IMR-90 (cell line): Measurements from ENCODE around the gene ZNF337. TPM values are rescaled to one million over a fixed set of nuclear protein-coding genes. Genes with fewer than 3 reads are reported as not detected.

Source experiments
- ATAC-seq: fragments of 200-7000 bp; cut with Tn5 transposase; 2 replicates; pipeline ENCODE4 v1.9.1; 2020; ENCODE audit warnings: low read depth, mild to moderate bottlenecking, moderate library complexity
- BruUV-seq: library from RNA; stranded (reverse); fragments of 400-500 nt; replicated peaks from 2 replicates; lab custom pipeline; 2021; lab: Mats Ljungman, UMichigan
- CTCF ChIA-PET: fragments of 300-600 bp; formaldehyde crosslinking; extraction: SDS; loops from one replicate; lab custom pipeline; 2021; ENCODE audit warnings: antibody characterized with exemption; lab: Yijun Ruan, JAX
- POLR2A ChIA-PET: fragments of 300-600 bp; sonication (Branson Sonifier 250); formaldehyde crosslinking; loops from one replicate; lab custom pipeline; 2022; ENCODE audit warnings: antibody characterized with exemption; ENCODE audit not compliant: unreplicated experiment; lab: Charles Lee
- DNase-seq: peaks from one replicate; pipeline ENCODE4 v3.0.0; 2013
- H2AFZ ChIP-seq: replicated peaks from 2 replicates; pipeline ENCODE3; 2013; ENCODE audit warnings: low read length, mild to moderate bottlenecking; ENCODE audit not compliant: poor library complexity
- H2AK5ac ChIP-seq: 2 replicates; pipeline ENCODE4 v1.6.1; 2013; ENCODE audit warnings: low read depth, low read length, inconsistent platforms
- H2AK9ac ChIP-seq: replicated peaks from 2 replicates; pipeline ENCODE3; 2013; ENCODE audit warnings: mild to moderate bottlenecking, low read depth, low read length, moderate library complexity; ENCODE audit not compliant: poor library complexity
- H2BK120ac ChIP-seq: 2 replicates; pipeline ENCODE4 v1.6.1; 2013; ENCODE audit warnings: low read depth, low read length, inconsistent platforms
- H2BK15ac ChIP-seq: 3 replicates; pipeline ENCODE4 v1.6.1; 2013; ENCODE audit warnings: low read depth, low read length, inconsistent platforms
- H2BK20ac ChIP-seq: 2 replicates; pipeline ENCODE4 v1.6.1; 2013; ENCODE audit warnings: low read depth, mild to moderate bottlenecking, inconsistent platforms, low read length, moderate library complexity
- H2BK5ac ChIP-seq: 2 replicates; pipeline ENCODE4 v1.6.1; 2013; ENCODE audit warnings: mild to moderate bottlenecking, low read depth, low read length, inconsistent platforms; ENCODE audit not compliant: poor library complexity, severe bottlenecking
- H3K14ac ChIP-seq: replicated peaks from 2 replicates; pipeline ENCODE4 v1.6.1; 2013; ENCODE audit warnings: low read depth, low read length, inconsistent platforms
- H3K18ac ChIP-seq: 2 replicates; pipeline ENCODE4 v1.6.1; 2013; ENCODE audit warnings: low read depth, low read length, control low read depth
- H3K23ac ChIP-seq: 2 replicates; pipeline ENCODE4 v1.6.1; 2013; ENCODE audit warnings: low read depth, low read length, inconsistent platforms
- H3K27ac ChIP-seq: 2 replicates; pipeline ENCODE4 v1.5.1; 2013; ENCODE audit warnings: mild to moderate bottlenecking, control low read depth, low read length; ENCODE audit not compliant: insufficient read depth
- H3K27me3 ChIP-seq: 2 replicates; pipeline ENCODE4 v1.6.1; 2013; ENCODE audit warnings: low read length; ENCODE audit not compliant: control insufficient read depth, insufficient read depth
- H3K36me3 ChIP-seq: 2 replicates; pipeline ENCODE4 v1.6.1; 2013; ENCODE audit warnings: low read length, mixed read lengths; ENCODE audit not compliant: control insufficient read depth, insufficient read depth
- H3K4ac ChIP-seq: 2 replicates; pipeline ENCODE4 v1.6.1; 2013; ENCODE audit warnings: low read depth, low read length, inconsistent platforms
- H3K4me1 ChIP-seq: 2 replicates; pipeline ENCODE4 v1.6.1; 2013; ENCODE audit warnings: low read length, mixed read lengths; ENCODE audit not compliant: control insufficient read depth, insufficient read depth
- H3K4me2 ChIP-seq: 2 replicates; pipeline ENCODE4 v1.6.1; 2013; ENCODE audit warnings: low read depth, mild to moderate bottlenecking, control low read depth, low read length, moderate library complexity
- H3K4me3 ChIP-seq: 2 replicates; pipeline ENCODE4 v1.5.1; 2013; ENCODE audit warnings: low read depth, mild to moderate bottlenecking, control low read depth, low read length, moderate library complexity; ENCODE audit not compliant: insufficient read depth
- H3K56ac ChIP-seq: 2 replicates; pipeline ENCODE4 v1.6.1; 2013; ENCODE audit warnings: low read length, inconsistent platforms; ENCODE audit not compliant: insufficient read depth; ENCODE audit errors: extremely low read depth
- H3K79me1 ChIP-seq, 2 experiments: 2 replicates each; pipeline ENCODE4 v1.6.1; 2013; ENCODE audit warnings: low read length in 2 of 2, inconsistent platforms in 1 of 2, low read depth in 1 of 2
- H3K9ac ChIP-seq: 2 replicates; pipeline ENCODE4 v1.6.1; 2013; ENCODE audit warnings: low read depth, low read length, control low read depth
- H3K9me1 ChIP-seq: 2 replicates; pipeline ENCODE4 v1.6.1; 2013; ENCODE audit warnings: low read length, inconsistent platforms; ENCODE audit not compliant: insufficient read depth
- H3K9me3 ChIP-seq: 2 replicates; pipeline ENCODE4 v1.6.1; 2013; ENCODE audit warnings: low read length; ENCODE audit not compliant: control insufficient read depth, insufficient read depth
- H4K20me1 ChIP-seq: 2 replicates; pipeline ENCODE4 v1.6.1; 2013; ENCODE audit warnings: low read length, inconsistent platforms; ENCODE audit not compliant: insufficient read depth
- H4K5ac ChIP-seq: 2 replicates; pipeline ENCODE4 v1.6.1; 2013; ENCODE audit warnings: mild to moderate bottlenecking, low read depth, low read length, control low read depth
- H4K8ac ChIP-seq, 2 experiments: 2 replicates each; pipeline ENCODE4 v1.6.1; 2013; ENCODE audit warnings: low read depth in 2 of 2, low read length in 2 of 2, control low read depth in 1 of 2, inconsistent platforms in 1 of 2
- H4K91ac ChIP-seq: 2 replicates; pipeline ENCODE4 v1.6.1; 2013; ENCODE audit warnings: low read depth, low read length, inconsistent platforms; ENCODE audit not compliant: insufficient read depth
- BHLHE40 ChIP-seq: fragments of 150-350 bp; IDR thresholded peaks from 2 replicates; pipeline ENCODE4 v1.6.1; 2016; ENCODE audit warnings: mild to moderate bottlenecking, low read depth, low read length
- CEBPB ChIP-seq: IDR thresholded peaks from 2 replicates; pipeline ENCODE4 v1.6.1; 2012; ENCODE audit warnings: low read depth, low read length, improper control_type of control experiment
- CHD1 ChIP-seq: IDR thresholded peaks from 2 replicates; pipeline ENCODE4 v1.6.1; 2012; ENCODE audit warnings: low read depth, low read length, improper control_type of control experiment
- FOS ChIP-seq: fragments of 150-350 bp; IDR thresholded peaks from 2 replicates; pipeline ENCODE4 v1.6.1; 2016; ENCODE audit warnings: low read depth, low read length
- MAFK ChIP-seq: IDR thresholded peaks from 2 replicates; pipeline ENCODE4 v1.6.1; 2012; ENCODE audit warnings: low read depth, low read length, improper control_type of control experiment
- MAZ ChIP-seq: IDR thresholded peaks from 2 replicates; pipeline ENCODE4 v1.6.1; 2012; ENCODE audit warnings: low read depth, mild to moderate bottlenecking, low read length, improper control_type of control experiment, moderate library complexity, borderline replicate concordance
- MXI1 ChIP-seq: IDR thresholded peaks from 2 replicates; pipeline ENCODE4 v1.6.1; 2012; ENCODE audit warnings: low read depth, mild to moderate bottlenecking, low read length, moderate library complexity, borderline replicate concordance
- NFE2L2 ChIP-seq: fragments of 150-350 bp; IDR thresholded peaks from 2 replicates; pipeline ENCODE4 v1.6.1; 2016; ENCODE audit warnings: low read depth, mild to moderate bottlenecking, low read length
- POLR2A ChIP-seq: IDR thresholded peaks from 2 replicates; pipeline ENCODE4 v1.6.1; 2012; ENCODE audit warnings: mild to moderate bottlenecking, low read depth, low read length
- RAD21 ChIP-seq: IDR thresholded peaks from 2 replicates; pipeline ENCODE4 v1.6.1; 2012; ENCODE audit warnings: low read length, improper control_type of control experiment
- RCOR1 ChIP-seq: IDR thresholded peaks from 2 replicates; pipeline ENCODE4 v1.6.1; 2012; ENCODE audit warnings: mild to moderate bottlenecking, low read length, improper control_type of control experiment; ENCODE audit not compliant: insufficient replicate concordance
- RFX5 ChIP-seq: IDR thresholded peaks from 2 replicates; pipeline ENCODE4 v1.8.0; 2012; ENCODE audit warnings: low read depth, mild to moderate bottlenecking, low read length, moderate library complexity
- SMC3 ChIP-seq: fragments of 150-350 bp; IDR thresholded peaks from 2 replicates; pipeline ENCODE4 v1.6.1; 2016; ENCODE audit warnings: low read depth, mild to moderate bottlenecking, antibody characterized with exemption, low read length, moderate library complexity
- WGBS, 2 experiments: methylation state at CpG; one replicate each; pipeline versions ENCODE4 v1.1.5 to v1.1.7; 2013; ENCODE audit warnings: missing lambda C conversion rate in 2 of 2; ENCODE audit not compliant: insufficient read length in 1 of 2; ENCODE audit errors: extremely low coverage in 2 of 2; 5-methylcytosine and 5-hydroxymethylcytosine counted together
- dilution Hi-C: fragments of 300-500 bp; cut with HindIII; formaldehyde crosslinking; loops from one replicate; pipeline ENCODE4 v1.14.3; 2018; ENCODE audit warnings: low sequenced_read_pairs; ENCODE audit not compliant: unreplicated experiment
- in situ Hi-C: fragments of 300-500 bp; cut with MboI; formaldehyde crosslinking; loops from 3 replicates; pipeline ENCODE4 v1.14.3; 2019; ENCODE audit warnings: low sequenced_read_pairs, inconsistent platforms, mixed read lengths
- intact Hi-C: fragments of 100-400 bp; cut with micrococcal nuclease; formaldehyde crosslinking; loops from 2 replicates; pipeline ENCODE4 v1.10.0; 2022
- polyA plus RNA-seq, 3 experiments: library from polyadenylated mRNA; depleted of rRNA; stranded (reverse); fragments of >200 nt; gene quantifications; 2 replicates each; pipeline ENCODE4 v1.2.3, GENCODE V29; 2012; ENCODE audit warnings: low replicate concordance in 1 of 3
- total RNA-seq: library from RNA; depleted of rRNA; stranded (reverse); fragments of >200 nt; gene quantifications from 2 replicates; pipeline ENCODE4 v1.2.3, GENCODE V29; 2012
- TF ChIP-seq, protein P1 (sequence below): fragments of 150-350 bp; IDR thresholded peaks from 2 replicates; pipeline ENCODE4 v1.6.1; 2016; ENCODE audit warnings: low read depth, mild to moderate bottlenecking, low read length, moderate library complexity, borderline replicate concordance
- TF ChIP-seq, protein P2 (sequence below): fragments of 150-350 bp; IDR thresholded peaks from 2 replicates; pipeline ENCODE4 v1.6.1; 2017; ENCODE audit warnings: mild to moderate bottlenecking, antibody characterized with exemption, low read length, low read depth
- TF ChIP-seq, protein P3 (sequence below): conservative IDR thresholded peaks from 2 replicates; pipeline ENCODE4 v1.5.1; 2012; ENCODE audit warnings: mild to moderate bottlenecking, low read depth, low read length, improper control_type of control experiment

Gene ZNF337
- total and polyA plus RNA-seq, 2 of the 4 experiments (the other 2 are of a cell fraction), result 10.4 to 16.5 TPM

DNA sequence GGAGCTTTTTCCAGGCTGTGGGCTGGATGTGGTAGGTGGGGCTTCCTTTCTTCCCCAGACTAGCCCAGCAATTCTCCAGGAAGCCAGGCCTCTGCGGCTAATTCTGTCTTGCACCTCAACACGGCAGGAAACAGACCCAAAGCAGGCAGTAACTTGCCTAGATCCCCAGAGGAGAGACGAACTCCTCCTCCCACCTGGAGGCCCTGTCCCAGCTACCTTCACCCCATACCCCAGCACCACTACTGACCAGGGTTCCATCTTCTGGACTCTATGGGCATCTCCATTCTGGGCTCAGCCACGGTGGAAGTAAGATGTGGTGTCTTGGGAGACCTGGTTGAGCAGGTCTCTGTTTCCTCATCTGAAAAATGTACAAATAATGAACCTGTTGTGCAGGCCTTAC, 48.4 kb upstream of the ZNF337 start:
- Histone ChIP-seq H3K27me3 (no peaks in the 10 kb centered on the region), H3K18ac (no peak overlapping the region), H2AFZ (no peak overlapping the region), H3K23ac (no peak overlapping the region), H3K4me2 (no peak overlapping the region), H3K14ac (no peak overlapping the region), H3K27ac (no peak overlapping the region), H3K9ac (no peak overlapping the region), H3K9me3 (no peaks in the 10 kb centered on the region), H3K56ac (no peak overlapping the region), H4K91ac (no peak overlapping the region), H3K4me1 (no peaks in the 10 kb centered on the region), H3K4me3 (no peak overlapping the region), H4K20me1 (no peaks in the 10 kb centered on the region), H2BK5ac (no peak overlapping the region), H3K79me1 (no peaks in the 10 kb centered on the region), H2BK15ac (no peak overlapping the region), H4K8ac (no peak overlapping the region), H2BK120ac (no peak overlapping the region), H2AK9ac (no peak overlapping the region), H3K4ac (no peak overlapping the region), H4K5ac (no peak overlapping the region), H3K36me3 (no peaks in the 10 kb centered on the region), H2AK5ac (no peak overlapping the region), H2BK20ac (no peak overlapping the region), H3K9me1 (no peaks in the 10 kb centered on the region)
- no peak for DNase-seq
- no TSS peak for BruUV-seq
- in situ Hi-C loops, result no loop called here
- no peak for ATAC-seq
- POLR2A ChIA-PET, result no interaction called here
- dilution Hi-C loops, result no loop called here
- intact Hi-C loops, result no loop called here
- no CpG with 5 or more reads among the region's 4 CpGs for WGBS, 2 experiments
- CTCF ChIA-PET, result no interaction called here
- no peak for TF ChIP-seq BHLHE40
- TF ChIP-seq, protein P1, sequence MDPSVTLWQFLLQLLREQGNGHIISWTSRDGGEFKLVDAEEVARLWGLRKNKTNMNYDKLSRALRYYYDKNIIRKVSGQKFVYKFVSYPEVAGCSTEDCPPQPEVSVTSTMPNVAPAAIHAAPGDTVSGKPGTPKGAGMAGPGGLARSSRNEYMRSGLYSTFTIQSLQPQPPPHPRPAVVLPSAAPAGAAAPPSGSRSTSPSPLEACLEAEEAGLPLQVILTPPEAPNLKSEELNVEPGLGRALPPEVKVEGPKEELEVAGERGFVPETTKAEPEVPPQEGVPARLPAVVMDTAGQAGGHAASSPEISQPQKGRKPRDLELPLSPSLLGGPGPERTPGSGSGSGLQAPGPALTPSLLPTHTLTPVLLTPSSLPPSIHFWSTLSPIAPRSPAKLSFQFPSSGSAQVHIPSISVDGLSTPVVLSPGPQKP, result no peak
- no peak for TF ChIP-seq FOS
- no peak for TF ChIP-seq RFX5
- TF ChIP-seq CEBPB, result no peak
- TF ChIP-seq RCOR1, result no peak
- no peak for TF ChIP-seq MAZ
- no peak for TF ChIP-seq NFE2L2
- TF ChIP-seq, protein P2, sequence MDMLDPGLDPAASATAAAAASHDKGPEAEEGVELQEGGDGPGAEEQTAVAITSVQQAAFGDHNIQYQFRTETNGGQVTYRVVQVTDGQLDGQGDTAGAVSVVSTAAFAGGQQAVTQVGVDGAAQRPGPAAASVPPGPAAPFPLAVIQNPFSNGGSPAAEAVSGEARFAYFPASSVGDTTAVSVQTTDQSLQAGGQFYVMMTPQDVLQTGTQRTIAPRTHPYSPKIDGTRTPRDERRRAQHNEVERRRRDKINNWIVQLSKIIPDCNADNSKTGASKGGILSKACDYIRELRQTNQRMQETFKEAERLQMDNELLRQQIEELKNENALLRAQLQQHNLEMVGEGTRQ, result no peak
- TF ChIP-seq MAFK, result no peak
- TF ChIP-seq POLR2A, result no peak
- no peak for TF ChIP-seq CHD1
- TF ChIP-seq MXI1, result no peak
- TF ChIP-seq SMC3, result no peak
- TF ChIP-seq, protein P3, sequence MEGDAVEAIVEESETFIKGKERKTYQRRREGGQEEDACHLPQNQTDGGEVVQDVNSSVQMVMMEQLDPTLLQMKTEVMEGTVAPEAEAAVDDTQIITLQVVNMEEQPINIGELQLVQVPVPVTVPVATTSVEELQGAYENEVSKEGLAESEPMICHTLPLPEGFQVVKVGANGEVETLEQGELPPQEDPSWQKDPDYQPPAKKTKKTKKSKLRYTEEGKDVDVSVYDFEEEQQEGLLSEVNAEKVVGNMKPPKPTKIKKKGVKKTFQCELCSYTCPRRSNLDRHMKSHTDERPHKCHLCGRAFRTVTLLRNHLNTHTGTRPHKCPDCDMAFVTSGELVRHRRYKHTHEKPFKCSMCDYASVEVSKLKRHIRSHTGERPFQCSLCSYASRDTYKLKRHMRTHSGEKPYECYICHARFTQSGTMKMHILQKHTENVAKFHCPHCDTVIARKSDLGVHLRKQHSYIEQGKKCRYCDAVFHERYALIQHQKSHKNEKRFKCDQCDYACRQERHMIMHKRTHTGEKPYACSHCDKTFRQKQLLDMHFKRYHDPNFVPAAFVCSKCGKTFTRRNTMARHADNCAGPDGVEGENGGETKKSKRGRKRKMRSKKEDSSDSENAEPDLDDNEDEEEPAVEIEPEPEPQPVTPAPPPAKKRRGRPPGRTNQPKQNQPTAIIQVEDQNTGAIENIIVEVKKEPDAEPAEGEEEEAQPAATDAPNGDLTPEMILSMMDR, result no peak
- TF ChIP-seq RAD21, result no peak
